Stimulated activated CD4-positive, alpha-beta T cell treated with anti-CD3 and anti-CD28 coated beads, Interleukin-4, amount 100 ng/mL, for 48 hours (primary cell): Measurements from ENCODE around the gene ZNHIT1.
"Not testable (repeated sequence)": the region's sequence is repeated elsewhere in the genome, so short reads cannot be mapped to it uniquely, and the experiment has no call there.

Source experiments
- DNase-seq, 2 donors: peaks; one replicate each; pipeline ENCODE4 v3.0.0-alpha.2; 2020; ENCODE audit warnings: low read depth in 2 of 2

ZNHIT1 gene

GRCh38 chr7:101241443-101242349 is 23.7 kb downstream of the ZNHIT1 start:
- no peak for DNase-seq

- DNase-seq = no peak
Measured at GRCh38 chr7:101243646-101244374, 25.8 kb downstream of the ZNHIT1 start.

- peak; percentile 89 to 94 for DNase-seq
Measured at GRCh38 chr7:101244375-101245146, 26.6 kb downstream of the ZNHIT1 start, which contains the start of gene FIS1. FIS1 (minus strand) TSS chr7:101245081; CDS start chr7:101245004, 77 bp downstream.

- DNase-seq = no peak
Measured at GRCh38 chr7:101245147-101245668, 27.2 kb downstream of the ZNHIT1 start.

GRCh38 chr7:101248276-101248675 is 30.3 kb downstream of the ZNHIT1 start:
- DNase-seq = no peak

- no peak for DNase-seq
Measured at GRCh38 chr7:101250324-101250723, 32.4 kb downstream of the ZNHIT1 start.

GRCh38 chr7:101251871-101252659 is 34.1 kb downstream of the ZNHIT1 start:
- DNase-seq = peak; percentile 99

- DNase-seq = not testable (repeated sequence)
Measured at GRCh38 chr7:101253199-101253598, 35.2 kb downstream of the ZNHIT1 start.

- no peak for DNase-seq
Measured at GRCh38 chr7:101255796-101256195, 37.8 kb downstream of the ZNHIT1 start.

GRCh38 chr7:101258243-101258731 is 40.3 kb downstream of the ZNHIT1 start:
- no peak for DNase-seq

- DNase-seq = not testable (repeated sequence)
Measured at GRCh38 chr7:101264102-101264706, 46.2 kb downstream of the ZNHIT1 start.

GRCh38 chr7:101265622-101266516 is 47.9 kb downstream of the ZNHIT1 start:
- no peak for DNase-seq

- no peak for DNase-seq
Measured at GRCh38 chr7:101269664-101270063, 51.7 kb downstream of the ZNHIT1 start.

GRCh38 chr7:101271021-101271420 is 53.1 kb downstream of the ZNHIT1 start:
- no peak for DNase-seq

GRCh38 chr7:101273206-101273605 is 55.2 kb downstream of the ZNHIT1 start:
- no peak for DNase-seq
